Activated CD8-positive, alpha-beta T cell treated with anti-CD3 and anti-CD28 coated beads, Interleukin-2, amount 10 ng/mL, durations not matched to agents 7 days and 5 days (primary cell): Measurements from ENCODE around the gene SETMAR. TPM values are rescaled to one million over a fixed set of nuclear protein-coding genes. Genes with fewer than 3 reads are reported as not detected.

ENCODE experiments used
- ATAC-seq: fragments of 150-1000 bp; cut with Tn5 transposase; one replicate; pipeline ENCODE4 v1.10.0; 2021; ENCODE audit warnings: moderate library complexity
- CTCF ChIA-PET: fragments of 350-600 bp; sonication (Branson Sonifier 250); formaldehyde crosslinking; loops from one replicate; lab custom pipeline; 2021; ENCODE audit warnings: antibody characterized with exemption; lab: Charles Lee
- POLR2A ChIA-PET: fragments of 350-600 bp; sonication (Branson Sonifier 250); formaldehyde crosslinking; loops from one replicate; lab custom pipeline; 2021; ENCODE audit warnings: antibody characterized with exemption; lab: Charles Lee
- DNase-seq: peaks from one replicate; pipeline ENCODE4 v3.0.0-alpha.2; 2020
- H3K27ac Mint-ChIP-seq: one replicate; pipeline ENCODE4 v1.8.0; 2021; ENCODE audit warnings: mild to moderate bottlenecking, mixed read lengths
- H3K27me3 Mint-ChIP-seq: one replicate; pipeline ENCODE4 v1.8.0; 2021; ENCODE audit warnings: low read depth, mixed read lengths
- H3K36me3 Mint-ChIP-seq: one replicate; pipeline ENCODE4 v1.8.0; 2021; ENCODE audit warnings: low read depth, mixed read lengths
- H3K4me1 Mint-ChIP-seq: one replicate; pipeline ENCODE4 v1.8.0; 2021; ENCODE audit warnings: low read depth, mixed read lengths
- H3K4me3 Mint-ChIP-seq: one replicate; pipeline ENCODE4 v1.8.0; 2021; ENCODE audit warnings: mild to moderate bottlenecking, mixed read lengths
- H3K9me3 Mint-ChIP-seq: one replicate; pipeline ENCODE4 v1.8.0; 2022; ENCODE audit warnings: mixed read lengths; ENCODE audit not compliant: insufficient read depth
- total RNA-seq, 2 experiments: library from RNA; stranded (reverse); gene quantifications; one replicate each; pipeline ENCODE4 v1.2.3, GENCODE V29; 2021

SETMAR gene
- total RNA-seq, 2 experiments from 2014 or later, result 10.2 to 10.6 TPM

DNA sequence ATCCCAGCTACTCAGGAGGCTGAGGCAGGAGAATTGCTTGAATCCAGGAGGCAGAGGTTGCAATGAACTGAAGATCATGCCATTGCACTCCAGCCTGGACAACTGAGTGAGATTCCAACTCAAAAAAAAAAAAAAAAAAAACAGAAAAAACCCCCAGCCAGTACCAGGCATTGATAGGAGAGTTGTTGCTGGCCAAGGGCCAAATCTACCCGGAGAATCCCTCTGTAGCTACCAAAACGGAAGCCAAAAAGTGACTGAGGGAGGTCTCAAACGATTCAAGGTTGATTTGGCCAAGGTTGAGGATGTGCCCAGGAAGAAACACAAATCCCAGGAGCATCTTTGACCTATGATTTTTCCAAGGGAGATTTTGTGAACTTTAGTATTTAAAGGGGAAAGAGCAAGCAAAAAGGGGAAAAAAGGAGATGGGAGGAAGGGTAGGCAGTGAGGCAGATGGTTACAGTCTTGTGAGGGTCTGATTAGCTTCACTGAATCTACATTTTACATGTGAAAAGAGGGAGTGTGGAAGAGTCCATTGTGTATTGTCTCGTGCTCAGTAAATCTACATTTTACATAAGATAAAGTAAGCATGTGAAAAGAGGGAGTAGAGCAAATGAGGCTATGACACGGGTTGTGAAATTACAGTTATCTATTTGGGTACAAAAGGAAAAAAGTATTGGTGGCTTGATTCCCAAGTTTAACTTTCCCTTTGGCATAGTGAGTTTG, 32.8 kb downstream of the SETMAR start:
- ChIA-PET CTCF (interaction anchor here (1.1 kb wide), 1 partner anchor 298 kb away, joined by 4 read pairs; no protein-coding TSS in a partner anchor), POLR2A (no interaction called here)
- Mint-ChIP-seq H3K4me3 (no peak overlapping the region), H3K9me3 (no peaks in the 10 kb centered on the region), H3K4me1 (peaks cover 8% of the 10 kb centered on the region), H3K27ac (no peak overlapping the region), H3K27me3 (peaks cover 2% of the 10 kb centered on the region), H3K36me3 (no peaks in the 10 kb centered on the region)
- no peak for DNase-seq
- ATAC-seq, result no peak

DNA sequence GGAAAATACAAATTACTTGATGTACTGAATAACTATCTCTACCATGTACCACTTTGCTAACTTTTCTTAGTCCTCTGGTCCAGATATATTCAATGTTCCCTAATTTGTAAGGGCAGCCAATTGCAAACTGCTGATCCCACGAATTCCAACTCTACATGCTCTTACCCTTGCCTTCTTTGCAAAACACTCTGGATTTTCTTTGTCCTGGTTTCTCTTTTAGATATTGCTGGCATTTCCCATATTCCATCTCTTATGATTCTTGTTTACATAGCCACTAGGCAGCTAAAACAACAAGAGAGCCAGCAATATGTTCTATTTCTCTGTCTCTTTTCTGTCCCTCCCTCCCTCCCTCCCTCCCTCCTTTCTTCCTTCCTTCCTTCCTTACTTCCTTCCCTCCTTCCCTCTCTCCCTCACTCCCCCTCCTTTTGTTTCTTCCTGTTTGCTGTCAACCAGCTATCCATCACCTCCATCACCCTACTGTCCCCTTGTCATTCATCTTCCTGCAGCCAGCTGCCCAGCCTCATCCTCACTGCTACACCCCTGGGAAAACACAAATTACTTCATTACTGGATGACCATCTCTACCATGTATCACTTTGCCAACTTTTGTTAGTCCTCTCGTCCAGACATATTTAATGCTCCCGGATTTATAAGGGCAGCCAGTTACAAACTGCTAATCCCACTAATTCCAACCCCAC, 33.8 kb downstream of the SETMAR start:
- Mint-ChIP-seq H3K4me3 (no peak overlapping the region), H3K27me3 (peaks cover 2% of the 10 kb centered on the region), H3K36me3 (no peaks in the 10 kb centered on the region), H3K27ac (no peak overlapping the region), H3K9me3 (no peaks in the 10 kb centered on the region), H3K4me1 (peaks cover 8% of the 10 kb centered on the region)
- ChIA-PET POLR2A (no interaction called here), CTCF (interaction anchor here (1.0 kb wide), 1 partner anchor 47 kb away, joined by 3 read pairs; no protein-coding TSS in a partner anchor)
- DNase-seq, result no peak
- no peak for ATAC-seq

DNA sequence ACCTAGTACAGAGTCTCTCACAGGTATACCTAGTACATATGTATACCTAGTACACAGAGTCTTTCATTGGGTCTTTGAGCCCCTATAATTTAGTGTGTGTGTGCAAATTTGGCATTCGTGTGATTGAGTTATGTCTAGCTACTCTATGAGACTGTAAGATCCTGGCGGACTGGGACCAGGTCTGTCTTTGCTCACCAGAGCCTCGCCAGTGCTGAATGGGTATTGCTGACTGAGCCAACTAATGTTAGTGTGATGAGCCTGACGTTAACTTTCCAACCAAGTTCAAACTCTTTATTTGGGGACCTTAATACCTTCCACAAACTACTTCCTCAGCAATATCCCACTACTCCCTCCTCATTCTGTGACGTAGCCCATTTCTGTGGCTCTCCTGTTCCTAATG, 35.6 kb downstream of the SETMAR start:
- H3K4me1 Mint-ChIP-seq, result peaks cover 8% of the 10 kb centered on the region
- CTCF ChIA-PET, result interaction anchor here (0.6 kb wide), 1 partner anchor 295 kb away, joined by 4 read pairs; no protein-coding TSS in a partner anchor
- DNase-seq (no peak), ATAC-seq (no peak)
- H3K4me3 Mint-ChIP-seq, result no peak overlapping the region
- H3K27ac Mint-ChIP-seq, result no peak overlapping the region
- H3K27me3 Mint-ChIP-seq, result peaks cover 2% of the 10 kb centered on the region
- H3K36me3 Mint-ChIP-seq, result no peaks in the 10 kb centered on the region
- no peaks in the 10 kb centered on the region for H3K9me3 Mint-ChIP-seq
- POLR2A ChIA-PET, result no interaction called here

DNA sequence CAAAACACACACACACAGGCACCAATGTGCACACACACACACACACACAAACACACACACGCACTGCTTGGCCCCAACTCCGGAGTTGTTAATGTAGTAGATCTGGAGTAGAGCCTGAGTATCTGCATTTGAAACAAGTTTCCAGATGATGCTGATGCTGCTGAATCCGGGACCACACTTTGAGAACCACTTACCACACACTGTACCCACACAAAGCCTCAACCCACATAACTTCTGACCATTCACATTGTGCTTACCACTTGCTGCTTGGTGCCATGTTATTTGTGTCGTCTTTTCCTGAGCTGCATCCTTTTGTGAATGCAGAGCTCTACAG, 36.9 kb downstream of the SETMAR start:
- H3K4me1 Mint-ChIP-seq, result peaks cover 8% of the 10 kb centered on the region
- no peaks in the 10 kb centered on the region for H3K9me3 Mint-ChIP-seq
- H3K36me3 Mint-ChIP-seq, result no peaks in the 10 kb centered on the region
- ATAC-seq (no peak), DNase-seq (no peak)
- POLR2A ChIA-PET, result no interaction called here
- CTCF ChIA-PET, result interaction anchor here (0.8 to 2.7 kb wide), 2 partner anchors 11 to 179 kb away, joined by 3 to 16 read pairs; no protein-coding TSS in a partner anchor
- H3K4me3 Mint-ChIP-seq, result no peak overlapping the region
- H3K27me3 Mint-ChIP-seq, result peaks cover under 1% of the 10 kb centered on the region
- no peak overlapping the region for H3K27ac Mint-ChIP-seq

DNA sequence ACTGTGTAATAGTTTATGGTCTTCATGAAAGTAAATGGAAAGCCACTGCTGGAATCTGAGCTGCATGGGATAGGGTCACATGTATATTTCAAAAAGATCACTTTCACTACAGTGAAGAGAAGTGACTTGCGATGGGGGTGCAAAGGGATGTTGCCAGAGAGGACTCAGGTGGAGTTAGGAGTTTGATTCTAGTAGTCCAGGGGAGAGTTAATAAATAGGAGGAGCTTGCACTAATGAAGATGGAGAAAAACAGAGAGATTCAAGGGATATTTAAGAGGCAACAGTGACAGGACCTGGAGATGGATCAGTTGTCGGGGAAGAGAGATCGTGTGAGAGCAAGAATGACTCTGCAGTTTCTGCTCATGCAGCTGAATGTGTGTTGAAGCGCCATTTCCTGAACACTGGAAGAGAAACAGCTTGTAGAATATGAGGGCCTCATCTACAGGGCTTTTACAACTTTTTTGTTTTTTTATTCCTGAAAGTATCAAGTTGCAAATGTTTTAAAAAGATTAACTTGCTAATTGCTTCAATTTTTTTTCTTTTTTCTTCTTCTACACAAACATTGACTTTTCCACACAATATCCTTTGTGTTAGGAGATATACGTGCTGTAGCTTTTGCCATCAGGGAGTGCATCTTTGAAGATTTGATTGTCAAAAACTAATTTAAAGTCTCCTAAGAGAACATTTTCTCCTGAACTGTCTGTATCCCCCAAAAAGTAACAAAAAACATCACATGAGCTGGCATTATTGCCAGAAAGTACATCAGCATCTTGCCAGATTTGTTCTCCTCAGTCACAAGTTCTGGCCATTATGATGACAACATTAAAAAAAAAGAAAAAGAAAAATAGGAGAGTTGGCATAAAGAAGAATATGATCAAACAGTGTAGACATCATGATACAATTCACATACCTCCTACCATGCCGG, 37.5 kb downstream of the SETMAR start:
- peaks cover 8% of the 10 kb centered on the region for H3K4me1 Mint-ChIP-seq
- no peak overlapping the region for H3K4me3 Mint-ChIP-seq
- H3K9me3 Mint-ChIP-seq, result no peaks in the 10 kb centered on the region
- no peak for DNase-seq
- no peak overlapping the region for H3K27ac Mint-ChIP-seq
- no peak for ATAC-seq
- H3K27me3 Mint-ChIP-seq, result no peaks in the 10 kb centered on the region
- no peaks in the 10 kb centered on the region for H3K36me3 Mint-ChIP-seq
- ChIA-PET CTCF (interaction anchor here (0.7 to 2.7 kb wide), 5 partner anchors 11 to 1934 kb away, joined by 3 to 16 read pairs (median 4); no protein-coding TSS in a partner anchor), POLR2A (no interaction called here)

DNA sequence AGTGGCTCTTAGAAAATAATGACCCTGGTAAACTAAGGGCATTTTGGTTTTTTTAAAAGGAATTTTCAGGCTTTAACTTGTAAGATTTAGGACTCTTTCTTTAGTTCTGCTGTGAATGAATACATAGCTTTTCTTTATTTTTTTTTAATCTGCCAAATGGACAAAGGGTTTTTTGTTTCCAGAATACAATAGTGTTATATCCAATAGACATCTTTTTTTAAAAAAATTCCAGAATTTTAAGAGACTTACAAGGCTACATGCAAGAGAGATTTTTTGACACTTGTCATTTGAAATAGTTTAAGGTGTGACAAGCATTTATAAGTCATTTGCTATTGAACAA, 38.1 kb downstream of the SETMAR start:
- H3K36me3 Mint-ChIP-seq, result no peaks in the 10 kb centered on the region
- POLR2A ChIA-PET, result no interaction called here
- DNase-seq (no peak), ATAC-seq (no peak)
- no peak overlapping the region for H3K27ac Mint-ChIP-seq
- H3K27me3 Mint-ChIP-seq, result no peaks in the 10 kb centered on the region
- H3K9me3 Mint-ChIP-seq, result no peaks in the 10 kb centered on the region
- H3K4me3 Mint-ChIP-seq, result no peak overlapping the region
- CTCF ChIA-PET, result interaction anchor here (0.7 to 2.7 kb wide), 5 partner anchors 10 to 1933 kb away, joined by 3 to 16 read pairs (median 4); no protein-coding TSS in a partner anchor
- H3K4me1 Mint-ChIP-seq, result peaks cover 8% of the 10 kb centered on the region

DNA sequence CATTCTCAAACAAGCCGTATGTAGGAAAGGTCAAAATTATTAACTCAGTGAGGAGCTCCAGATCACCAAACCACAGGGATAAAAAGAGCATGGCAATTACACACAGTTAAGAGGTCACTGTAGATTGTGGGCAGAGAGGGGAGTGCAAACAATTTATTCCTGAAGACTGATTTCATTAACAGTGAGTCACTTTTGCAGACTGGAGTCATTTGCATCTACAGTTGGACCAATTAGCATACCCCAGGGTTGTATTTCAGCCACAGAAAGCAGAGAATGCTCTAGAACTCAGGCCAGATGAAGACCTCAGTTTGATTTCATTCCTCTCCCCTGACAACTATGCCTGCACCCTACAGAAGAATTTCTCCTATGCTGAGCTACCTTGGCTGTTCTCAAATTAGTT, 40.1 kb downstream of the SETMAR start:
- H3K4me3 Mint-ChIP-seq, result no peak overlapping the region
- no peaks in the 10 kb centered on the region for H3K36me3 Mint-ChIP-seq
- no peaks in the 10 kb centered on the region for H3K9me3 Mint-ChIP-seq
- ChIA-PET CTCF (interaction anchor here (0.9 to 2.5 kb wide), 3 partner anchors 176 to 291 kb away, joined by 3 to 8 read pairs (median 3); no protein-coding TSS in a partner anchor), POLR2A (no interaction called here)
- no peaks in the 10 kb centered on the region for H3K27me3 Mint-ChIP-seq
- DNase-seq (no peak), ATAC-seq (no peak)
- no peak overlapping the region for H3K27ac Mint-ChIP-seq
- peaks cover 6% of the 10 kb centered on the region for H3K4me1 Mint-ChIP-seq

DNA sequence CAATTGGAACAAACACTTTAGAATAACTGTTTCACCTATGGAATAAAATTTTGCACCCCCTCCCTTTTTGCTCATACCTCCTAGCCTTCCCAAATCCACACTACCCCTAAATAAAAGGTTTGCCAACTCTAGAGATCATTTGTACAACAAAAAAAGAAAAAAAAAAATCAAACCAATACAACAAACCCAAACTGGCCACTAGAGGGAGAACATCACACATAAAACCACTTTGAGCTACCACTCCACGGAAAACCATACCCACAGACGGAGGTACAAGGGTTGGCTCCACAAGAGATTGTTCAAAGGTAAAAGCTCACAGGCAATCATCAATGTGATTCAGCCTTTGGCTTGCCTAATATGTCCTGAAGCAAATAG, 47.6 kb downstream of the SETMAR start:
- no peaks in the 10 kb centered on the region for H3K27me3 Mint-ChIP-seq

DNA sequence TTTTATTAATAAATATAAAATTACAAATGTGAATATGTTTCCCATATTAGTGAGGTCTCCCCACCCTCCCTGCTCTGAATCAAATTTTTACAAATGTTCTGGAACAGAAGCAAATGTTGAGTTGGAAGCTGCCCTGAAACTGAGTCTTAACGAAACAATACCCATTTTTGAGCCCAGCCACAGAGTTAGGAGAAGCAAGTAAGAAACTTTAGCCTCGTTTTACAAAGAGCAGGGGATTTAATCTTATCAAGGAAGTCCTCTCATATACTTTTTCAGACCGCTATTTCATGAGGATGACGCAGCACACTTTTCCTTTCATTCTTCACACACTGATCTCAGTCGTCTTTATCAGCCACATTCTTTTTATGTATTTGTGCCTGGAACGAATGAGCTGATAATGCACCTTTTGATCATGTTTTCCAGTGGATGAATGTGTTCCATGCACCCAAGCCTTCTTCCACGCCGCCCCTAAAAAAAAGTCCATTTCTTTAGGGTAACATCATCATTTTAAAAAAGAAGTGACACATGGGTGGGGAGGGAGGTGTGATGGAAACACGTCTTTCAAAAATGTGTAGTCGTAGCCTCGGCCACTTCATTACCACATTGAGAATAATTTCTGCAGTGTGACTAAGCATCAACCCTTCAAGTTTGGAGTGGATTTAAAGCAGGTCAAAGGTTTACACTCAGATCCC, 48.1 kb downstream of the SETMAR start:
- POLR2A ChIA-PET, result interaction anchor here (1.4 to 2.7 kb wide), 2 partner anchors 116 to 142 kb away, joined by 4 to 21 read pairs; partner anchors contain the start of genes ITPR1 and SUMF1
- no peaks in the 10 kb centered on the region for H3K27me3 Mint-ChIP-seq
- CTCF ChIA-PET, result interaction anchor here (0.6 to 4.0 kb wide), 49 partner anchors 8 to 708 kb away, joined by 3 to 71 read pairs (median 4); partner anchors contain the start of genes ITPR1 and SUMF1
- no peaks in the 10 kb centered on the region for H3K9me3 Mint-ChIP-seq
- DNase-seq (peak; percentile 30), ATAC-seq (peak; percentile 58)
- H3K4me1 Mint-ChIP-seq, result peaks cover 26% of the 10 kb centered on the region
- peak overlapping the region; percentile 60 for H3K4me3 Mint-ChIP-seq
- no peaks in the 10 kb centered on the region for H3K36me3 Mint-ChIP-seq
- H3K27ac Mint-ChIP-seq, result peak overlapping the region; percentile 66

More for the DNA sequence above, 47.6 kb downstream of the SETMAR start:
- H3K4me1 Mint-ChIP-seq, result peaks cover 26% of the 10 kb centered on the region
- H3K9me3 Mint-ChIP-seq, result no peaks in the 10 kb centered on the region
- H3K36me3 Mint-ChIP-seq, result no peaks in the 10 kb centered on the region
- H3K4me3 Mint-ChIP-seq, result peak overlapping the region; percentile 23
- POLR2A ChIA-PET, result interaction anchor here (0.6 to 2.7 kb wide), 3 partner anchors 116 to 251 kb away, joined by 4 to 21 read pairs (median 4); partner anchors contain the start of genes ITPR1 and SUMF1
- ATAC-seq (peak; percentile 92), DNase-seq (peak; percentile 75)
- H3K27ac Mint-ChIP-seq, result peak overlapping the region; percentile 4
- CTCF ChIA-PET, result interaction anchor here (0.6 to 4.0 kb wide), 54 partner anchors 8 to 701 kb away, joined by 3 to 71 read pairs (median 4); partner anchors contain the start of genes ITPR1 and SUMF1

DNA sequence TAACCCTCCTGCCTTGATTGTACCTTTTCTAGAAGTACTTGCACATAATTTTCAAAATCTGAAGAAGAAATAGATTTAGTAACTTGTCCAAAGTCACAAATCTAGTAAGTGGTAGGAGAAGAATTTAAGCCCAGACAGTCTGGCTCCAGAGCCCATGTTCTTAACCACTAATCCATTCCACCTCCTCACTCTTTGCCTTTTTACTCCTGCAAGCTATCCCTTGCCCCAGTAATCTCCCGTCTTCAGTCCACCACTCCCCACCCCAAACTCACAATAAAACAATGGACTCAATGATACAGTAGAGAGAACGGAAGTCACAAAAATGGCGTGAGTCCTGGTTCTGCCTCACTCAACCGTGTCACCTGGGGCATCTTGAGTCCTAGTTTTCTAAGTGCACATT, 48.7 kb downstream of the SETMAR start:
- H3K4me1 Mint-ChIP-seq, result peaks cover 26% of the 10 kb centered on the region
- H3K27ac Mint-ChIP-seq, result peak overlapping the region; percentile 66
- ATAC-seq (no peak), DNase-seq (no peak)
- peak overlapping the region; percentile 60 for H3K4me3 Mint-ChIP-seq
- POLR2A ChIA-PET, result interaction anchor here (2.7 kb wide), 1 partner anchor 142 kb away, joined by 21 read pairs; the partner anchor contains the start of gene ITPR1
- H3K27me3 Mint-ChIP-seq, result no peaks in the 10 kb centered on the region
- no peaks in the 10 kb centered on the region for H3K9me3 Mint-ChIP-seq
- CTCF ChIA-PET, result interaction anchor here (0.7 to 4.0 kb wide), 22 partner anchors 10 to 707 kb away, joined by 3 to 71 read pairs (median 8); partner anchors contain the start of genes ITPR1 and SUMF1
- no peaks in the 10 kb centered on the region for H3K36me3 Mint-ChIP-seq
